Bronchial epithelial cell (primary cell): ENCODE measurements around the gene MGST2. TPM values are rescaled to one million over a fixed set of nuclear protein-coding genes. Genes with fewer than 3 reads are reported as not detected.

Experiments
- DNase-seq: peaks from one replicate; pipeline ENCODE4 v3.0.0-alpha.2; 2010; ENCODE audit warnings: low read depth
- FAIRE-seq: peaks from 2 replicates; lab custom pipeline; 2011; peaks lifted over from hg19 to GRCh38; lab: Jason Lieb, UNC
- H3K27me3 ChIP-seq: 2 replicates; pipeline ENCODE4 v1.5.1; 2011; ENCODE audit warnings: low read length; ENCODE audit not compliant: control insufficient read depth, insufficient read depth
- H3K36me3 ChIP-seq: 2 replicates; pipeline ENCODE4 v1.5.1; 2011; ENCODE audit warnings: low read length; ENCODE audit not compliant: control insufficient read depth, insufficient read depth
- H3K4me3 ChIP-seq: 2 replicates; pipeline ENCODE4 v1.5.1; 2011; ENCODE audit warnings: mild to moderate bottlenecking, low read depth, low read length, control low read depth
- CTCF ChIP-seq: IDR thresholded peaks from 2 replicates; pipeline ENCODE4 v1.5.1; 2011; ENCODE audit warnings: mild to moderate bottlenecking, moderate library complexity, low read length, control low read depth, inconsistent platforms; ENCODE audit not compliant: insufficient read depth, severe bottlenecking
- total RNA-seq: library from RNA; depleted of rRNA; stranded (reverse); fragments of >200 nt; gene quantifications from 2 replicates; pipeline ENCODE4 v1.2.1, GENCODE V29; 2014

The MGST2 gene
- total RNA-seq, 1 donor from 2014 or later, result 28.7 TPM

- no peaks in the 10 kb centered on the region for H3K27me3 ChIP-seq
- FAIRE-seq (peak; percentile 93), DNase-seq (peak; percentile 38)
- H3K4me3 ChIP-seq, result no peak overlapping the region
- H3K36me3 ChIP-seq, result no peaks in the 10 kb centered on the region
- no peak for TF ChIP-seq CTCF
These were observed 77.4 kb downstream of the MGST2 start for GRCh38 chr4:139743027-139743426.

GRCh38 chr4:139744232-139744631 lies 78.6 kb downstream of the MGST2 start:
- Histone ChIP-seq H3K36me3 (no peaks in the 10 kb centered on the region), H3K27me3 (no peaks in the 10 kb centered on the region), H3K4me3 (no peak overlapping the region)
- FAIRE-seq (no peak), DNase-seq (no peak)
- no peak for TF ChIP-seq CTCF

GRCh38 chr4:139745111-139745639 lies 79.6 kb downstream of the MGST2 start:
- no peak for DNase-seq

GRCh38 chr4:139746431-139747171 lies 81.0 kb downstream of the MGST2 start:
- FAIRE-seq, result no peak
- no peak for TF ChIP-seq CTCF

More at GRCh38 chr4:139745111-139745639, 79.6 kb downstream of the MGST2 start:
- no peak for TF ChIP-seq CTCF
- H3K36me3 ChIP-seq, result no peaks in the 10 kb centered on the region
- no peaks in the 10 kb centered on the region for H3K27me3 ChIP-seq
- no peak for FAIRE-seq
- H3K4me3 ChIP-seq, result no peak overlapping the region

GRCh38 chr4:139749338-139749737 lies 83.7 kb downstream of the MGST2 start:
- no peak for FAIRE-seq
- DNase-seq, result no peak
- H3K27me3 ChIP-seq, result no peaks in the 10 kb centered on the region
- no peaks in the 10 kb centered on the region for H3K36me3 ChIP-seq
- H3K4me3 ChIP-seq, result no peak overlapping the region
- no peak for TF ChIP-seq CTCF

More at GRCh38 chr4:139746431-139747171, 81.0 kb downstream of the MGST2 start:
- H3K27me3 ChIP-seq, result no peaks in the 10 kb centered on the region
- no peak overlapping the region for H3K4me3 ChIP-seq
- DNase-seq, result no peak
- H3K36me3 ChIP-seq, result no peaks in the 10 kb centered on the region
